GM15510 (cell line): ENCODE data around the gene DOCK4.

Experiments used
- POLR2A ChIP-seq: IDR thresholded peaks from 3 replicates; pipeline ENCODE4 v1.6.1; 2011; ENCODE audit warnings: borderline replicate concordance; ENCODE audit not compliant: insufficient read length; ENCODE audit errors: extremely low read depth

Gene DOCK4

GRCh38 chr7:112138938-112139337 is 67.3 kb downstream of the DOCK4 start:
- no peak for TF ChIP-seq POLR2A

GRCh38 chr7:112138325-112138852 is 67.8 kb downstream of the DOCK4 start:
- no peak for TF ChIP-seq POLR2A

- TF ChIP-seq POLR2A: no peak
Measured at GRCh38 chr7:112137141-112138101, 68.8 kb downstream of the DOCK4 start.

- no peak for TF ChIP-seq POLR2A
Measured at GRCh38 chr7:112136271-112137008, 69.8 kb downstream of the DOCK4 start.

- TF ChIP-seq POLR2A: no peak
Measured at GRCh38 chr7:112135815-112136214, 70.4 kb downstream of the DOCK4 start.

- no peak for TF ChIP-seq POLR2A
Measured at GRCh38 chr7:112134039-112134438, 72.2 kb downstream of the DOCK4 start.

GRCh38 chr7:112133328-112133727 is 72.9 kb downstream of the DOCK4 start:
- TF ChIP-seq POLR2A: no peak

GRCh38 chr7:112132051-112132694 is 74.0 kb downstream of the DOCK4 start:
- no peak for TF ChIP-seq POLR2A

- no peak for TF ChIP-seq POLR2A
Measured at GRCh38 chr7:112130729-112131410, 75.3 kb downstream of the DOCK4 start.

GRCh38 chr7:112129655-112130323 is 76.4 kb downstream of the DOCK4 start:
- TF ChIP-seq POLR2A: no peak

- no peak for TF ChIP-seq POLR2A
Measured at GRCh38 chr7:112125250-112125649, 80.9 kb downstream of the DOCK4 start.

- no peak for TF ChIP-seq POLR2A
Measured at GRCh38 chr7:112124061-112124766, 82.0 kb downstream of the DOCK4 start.

- TF ChIP-seq POLR2A: no peak
Measured at GRCh38 chr7:112122798-112123197, 83.4 kb downstream of the DOCK4 start.
